ENCODE data around the gene DENND1B.

Gene DENND1B

DNA sequence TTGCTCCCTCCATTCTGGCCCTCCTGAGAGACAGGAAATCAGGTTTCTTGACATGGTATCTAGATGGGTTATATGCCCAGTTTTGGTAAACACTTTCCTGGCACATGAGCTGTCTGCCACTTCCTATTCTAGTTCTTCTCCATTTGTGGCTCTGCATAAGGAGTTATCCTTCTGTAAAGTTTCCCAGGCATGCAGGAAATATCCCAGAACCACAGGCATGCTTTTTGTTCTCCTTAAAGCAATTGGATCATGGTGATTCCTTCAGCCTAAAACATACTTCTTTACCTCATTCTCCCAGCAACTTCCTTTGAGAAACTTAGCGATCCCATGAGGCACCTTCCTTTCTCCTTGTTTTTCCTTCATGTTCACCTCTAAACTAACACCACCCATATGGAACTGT, 307.4 kb downstream of the DENND1B start:
- DNase-seq (ENCODE audit: low read depth) = no peak

DNA sequence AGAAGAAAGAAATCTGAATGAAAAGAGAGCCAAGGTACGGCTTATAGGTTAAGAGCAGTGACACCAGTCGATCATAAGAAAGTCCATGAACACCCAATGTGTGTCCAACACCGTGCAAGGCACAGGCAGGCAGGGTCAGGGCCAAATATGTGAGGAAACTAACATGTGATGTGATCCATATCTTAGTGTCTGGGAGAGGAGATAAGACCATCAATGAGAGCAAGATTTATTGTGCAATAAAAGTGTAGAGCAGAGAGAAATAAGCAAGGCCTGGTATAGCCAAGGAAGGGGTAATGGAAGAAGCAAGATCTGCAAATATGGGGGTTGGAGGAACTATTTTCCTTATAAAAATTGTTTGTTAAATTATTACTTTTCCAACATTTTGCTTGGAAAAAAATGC, 308.5 kb downstream of the DENND1B start:
- DNase-seq (ENCODE audit: low read depth) = no peak

- no peak for DNase-seq (ENCODE audit: low read depth)
Measured at GRCh38 chr1:197465528-197466327, 309.6 kb downstream of the DENND1B start.

DNA sequence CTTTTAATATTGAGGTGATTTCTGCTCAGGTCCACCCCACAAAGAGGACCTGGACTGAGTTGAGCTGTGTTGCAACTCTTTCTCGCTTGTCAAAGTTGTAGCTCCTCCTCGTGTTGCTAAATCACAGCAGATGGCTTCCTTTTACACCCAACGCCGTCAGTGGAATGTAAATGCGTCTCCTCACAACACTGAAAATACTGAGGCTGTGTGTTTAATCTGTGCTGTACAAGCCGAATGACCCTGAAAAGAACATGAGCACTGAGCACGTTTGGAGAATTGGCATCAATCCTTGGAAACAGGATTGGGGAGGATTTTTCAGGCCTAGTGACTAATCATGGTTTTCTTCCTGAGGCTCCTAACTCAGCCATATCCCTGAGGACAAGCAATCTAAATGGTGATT, 311.2 kb downstream of the DENND1B start:
- DNase-seq (ENCODE audit: low read depth) = peak; percentile 66

DNA sequence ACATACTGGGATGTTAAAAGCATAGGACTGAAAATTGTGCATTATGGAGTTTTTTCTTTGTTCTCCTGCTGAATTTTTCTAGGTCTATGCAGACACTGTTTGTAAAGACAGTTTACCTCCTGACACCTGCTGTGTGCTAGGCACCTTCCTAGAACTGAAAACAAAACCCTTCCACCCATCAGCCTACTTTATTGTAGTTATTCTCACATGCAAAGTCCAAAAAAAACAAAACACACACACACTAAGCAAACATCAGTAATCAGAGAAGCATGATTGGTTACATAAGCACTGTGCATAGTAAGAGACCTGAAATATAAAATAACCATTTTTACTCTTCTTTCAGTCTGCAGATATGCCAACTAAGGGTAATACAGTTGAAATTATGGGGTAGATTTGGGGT, 312.1 kb downstream of the DENND1B start:
- no peak for DNase-seq (ENCODE audit: low read depth)

GRCh38 chr1:197462539-197462938, 312.7 kb downstream of the DENND1B start:
- DNase-seq (ENCODE audit: low read depth) = no peak

Measured in fibroblast of the conjunctiva (primary cell).